GM23248 (cell line): ENCODE data around the gene CADPS2.

Experiments
- EZH2 ChIP-seq: fragments of 200-600 bp; sonication (generic); IDR thresholded peaks from 2 replicates; pipeline ENCODE4 v1.6.1; 2018; ENCODE audit warnings: antibody characterized with exemption, mild to moderate bottlenecking; ENCODE audit not compliant: insufficient read depth, poor library complexity, severe bottlenecking
- EZH2phosphoT487 ChIP-seq: fragments of 200-600 bp; sonication (generic); IDR thresholded peaks from 2 replicates; pipeline ENCODE4 v1.6.1; 2018; ENCODE audit warnings: antibody characterized with exemption, moderate library complexity, mild to moderate bottlenecking, low read depth; ENCODE audit not compliant: insufficient read depth

GRCh38 chr7:122344303-122344620 is 542.0 kb downstream of the CADPS2 start:
- TF ChIP-seq EZH2, result no peak
- TF ChIP-seq EZH2phosphoT487, result no peak
